ENCODE data around the gene HESX1.
A peak's percentile ranks its signal among the peaks of the same experiment; 100 is the strongest.

HESX1 gene

GRCh38 chr3:57199895-57200297 lies at the start of gene HESX1:
Gene HESX1 (minus strand): TSS chr3:57199978. CDS start chr3:57199918, 60 bp downstream.
- no peak for TF ChIP-seq CTCF (IDR thresholded peaks at IDR 0.05; ENCODE audit: low read length, missing control alignments)
- DNase-seq (ENCODE audit: low read depth), result no peak
- no peak within 1 kb of the TSS for H3K4me3 ChIP-seq (replicated peaks; ENCODE audit: low read depth, low read length)

- no peak for TF ChIP-seq CTCF (IDR thresholded peaks at IDR 0.05; ENCODE audit: low read length, missing control alignments)
- DNase-seq (ENCODE audit: low read depth), result no peak
- H3K4me3 ChIP-seq (replicated peaks; ENCODE audit: low read depth, low read length), result no peak overlapping the region
Observed at GRCh38 chr3:57244946-57245345, 45.2 kb upstream of the HESX1 start.

- TF ChIP-seq CTCF (IDR thresholded peaks at IDR 0.05; ENCODE audit: low read length, missing control alignments), result no peak
- H3K4me3 ChIP-seq (replicated peaks; ENCODE audit: low read depth, low read length), result no peak overlapping the region
- no peak for DNase-seq (ENCODE audit: low read depth)
Observed at GRCh38 chr3:57234613-57235575, 35.1 kb upstream of the HESX1 start.

- no peak overlapping the region for H3K4me3 ChIP-seq (replicated peaks; ENCODE audit: low read depth, low read length)
- DNase-seq (ENCODE audit: low read depth), result no peak
- TF ChIP-seq CTCF (IDR thresholded peaks at IDR 0.05; ENCODE audit: low read length, missing control alignments), result no peak
Observed at GRCh38 chr3:57233799-57234198, 34.0 kb upstream of the HESX1 start.

- H3K4me3 ChIP-seq (replicated peaks; ENCODE audit: low read depth, low read length), result no peak overlapping the region
- DNase-seq (ENCODE audit: low read depth), result no peak
Observed at GRCh38 chr3:57230006-57230405, 30.2 kb upstream of the HESX1 start.

GRCh38 chr3:57227930-57228751 lies 28.4 kb upstream of the HESX1 start:
- DNase-seq (ENCODE audit: low read depth), result peak; percentile 63
- H3K4me3 ChIP-seq (replicated peaks; ENCODE audit: low read depth, low read length), result peak overlapping the region; percentile 83
- TF ChIP-seq CTCF (IDR thresholded peaks at IDR 0.05; ENCODE audit: low read length, missing control alignments), result no peak

More at GRCh38 chr3:57230006-57230405, 30.2 kb upstream of the HESX1 start:
- TF ChIP-seq CTCF (IDR thresholded peaks at IDR 0.05; ENCODE audit: low read length, missing control alignments), result no peak
